GM12878 (cell line): ENCODE data around the gene KCNN3. TPM values are rescaled to one million over a fixed set of nuclear protein-coding genes. Genes with fewer than 3 reads are reported as not detected.

Source experiments
- ATAC-seq: fragments of 200-7000 bp; cut with Tn5 transposase; 3 replicates; pipeline ENCODE4 v1.9.1; 2020; ENCODE audit warnings: mild to moderate bottlenecking, moderate library complexity
- BruUV-seq: library from RNA; stranded (reverse); fragments of 400-500 nt; replicated peaks from 2 replicates; lab custom pipeline; 2021; lab: Mats Ljungman, UMichigan
- CTCF ChIA-PET: fragments of 300-600 bp; sonication (Branson Sonifier 250); formaldehyde crosslinking; extraction: SDS; loops from one replicate; lab custom pipeline; 2021; ENCODE audit warnings: inconsistent platforms; lab: Yijun Ruan, JAX
- POLR2A ChIA-PET: fragments of 350-600 bp; formaldehyde crosslinking; extraction: SDS; loops from one replicate; lab custom pipeline; 2021; ENCODE audit warnings: inconsistent platforms; lab: Charles Lee
- RAD21 ChIA-PET: fragments of 300-600 bp; sonication (Branson Sonifier 250); formaldehyde crosslinking; loops from one replicate; lab custom pipeline; 2023; ENCODE audit warnings: antibody characterized with exemption; ENCODE audit not compliant: unreplicated experiment; lab: Charles Lee
- SMC1A ChIA-PET: fragments of 300-600 bp; sonication (Branson Sonifier 250); formaldehyde crosslinking; loops from one replicate; lab custom pipeline; 2023; ENCODE audit not compliant: unreplicated experiment, uncharacterized antibody; lab: Charles Lee
- DNase-seq: peaks from one replicate; pipeline ENCODE4 v3.0.0-alpha.2; 2011; ENCODE audit warnings: low read depth, low spot score
- FAIRE-seq: peaks from 3 replicates; lab custom pipeline; 2011; peaks lifted over from hg19 to GRCh38; lab: Jason Lieb, UNC
- H2AFZ ChIP-seq: 2 replicates; pipeline ENCODE4 v1.6.0; 2011; ENCODE audit warnings: low read depth, low read length, control low read depth; ENCODE audit not compliant: control insufficient read depth
- H3K27ac ChIP-seq: 2 replicates; pipeline ENCODE4 v1.5.1; 2011; ENCODE audit warnings: control low read depth; ENCODE audit not compliant: control insufficient read depth, insufficient read depth
- H3K27me3 ChIP-seq, 2 experiments: replicated peaks in 1 of 2; 2 replicates each; pipeline versions ENCODE4 v1.6.0 to v1.6.1; 2011; ENCODE audit warnings: low read length in 1 of 2; ENCODE audit not compliant: control insufficient read depth in 2 of 2, insufficient read depth in 2 of 2
- H3K36me3 ChIP-seq, 2 experiments: 2 replicates each; pipeline ENCODE4 v1.5.1; 2011; ENCODE audit warnings: low read length in 1 of 2; ENCODE audit not compliant: control insufficient read depth in 2 of 2, insufficient read depth in 2 of 2
- H3K4me1 ChIP-seq: 2 replicates; pipeline ENCODE4 v1.6.1; 2011; ENCODE audit warnings: mild to moderate bottlenecking, low read length, moderate library complexity, mixed read lengths; ENCODE audit not compliant: control insufficient read depth, insufficient read depth
- H3K4me2 ChIP-seq: 2 replicates; pipeline ENCODE4 v1.6.0; 2011; ENCODE audit warnings: control low read depth; ENCODE audit not compliant: control insufficient read depth, insufficient read depth
- H3K4me3 ChIP-seq: fragments of 200-600 bp; sonication (generic); 2 replicates; pipeline ENCODE4 v1.5.1; 2016
- H3K79me2 ChIP-seq: 2 replicates; pipeline ENCODE4 v1.6.0; 2011; ENCODE audit warnings: low read length; ENCODE audit not compliant: control insufficient read depth, insufficient read depth
- H3K9ac ChIP-seq: 2 replicates; pipeline ENCODE4 v1.8.0; 2011; ENCODE audit warnings: low read length, control low read depth, mixed read lengths; ENCODE audit not compliant: control insufficient read depth, insufficient read depth
- H3K9me3 ChIP-seq: replicated peaks from 3 replicates; pipeline ENCODE4 v1.5.1; 2011; ENCODE audit warnings: mild to moderate bottlenecking, low read length; ENCODE audit not compliant: control insufficient read depth, insufficient read depth
- H4K20me1 ChIP-seq: 2 replicates; pipeline ENCODE4 v1.6.0; 2011; ENCODE audit not compliant: control insufficient read depth, insufficient read depth
- IRF3 ChIP-seq: fragments of 450-650 bp; IDR thresholded peaks from 2 replicates; pipeline ENCODE4 v1.6.1; 2014; ENCODE audit warnings: mild to moderate bottlenecking
- NFXL1 ChIP-seq: fragments of 450-650 bp; IDR thresholded peaks from 2 replicates; pipeline ENCODE4 v1.6.1; 2017; ENCODE audit warnings: antibody characterized with exemption, mild to moderate bottlenecking, borderline replicate concordance
- NKRF ChIP-seq: fragments of 450-650 bp; conservative IDR thresholded peaks from 2 replicates; pipeline ENCODE4 v1.6.1; 2017; ENCODE audit warnings: mild to moderate bottlenecking, moderate library complexity
- POLR2AphosphoS2 ChIP-seq: IDR thresholded peaks from 2 replicates; pipeline ENCODE4 v1.6.1; 2011; ENCODE audit warnings: low read depth, mild to moderate bottlenecking, low read length, improper control_type of control experiment, moderate library complexity
- SMC3 ChIP-seq: IDR thresholded peaks from 2 replicates; pipeline ENCODE4 v1.6.1; 2011; ENCODE audit warnings: low read length, improper control_type of control experiment, borderline replicate concordance
- SREBF1 ChIP-seq: IDR thresholded peaks from 2 replicates; pipeline ENCODE4 v1.6.1; 2012; ENCODE audit warnings: mild to moderate bottlenecking, low read length
- WGBS: methylation state at CpG from one replicate; pipeline ENCODE4 v1.1.6; 2016; ENCODE audit warnings: low lambda C conversion rate; ENCODE audit not compliant: insufficient replicate concordance, insufficient coverage; ENCODE audit errors: missing lambda C conversion rate; 5-methylcytosine and 5-hydroxymethylcytosine counted together
- in situ Hi-C: fragments of 300-500 bp; cut with MboI; formaldehyde crosslinking; loops from 9 replicates; pipeline ENCODE4 v1.14.3; 2018; ENCODE audit warnings: mixed read lengths
- intact Hi-C: fragments of 100-400 bp; cut with micrococcal nuclease; formaldehyde crosslinking; loops from one replicate; pipeline ENCODE4 v1.14.2; 2022; ENCODE audit not compliant: unreplicated experiment
- polyA plus RNA-seq, 11 experiments: library from polyadenylated mRNA; depleted of rRNA in 4 of 11; unstranded in 6 of 11; stranded (reverse) in 5 of 11; fragments of >200 nt; fragmentation: Nextera tagmentation in 4 of 11; fragmentation: Illumina TruSeq in 1 of 11; extraction: Ambion mirVana in 4 of 11; extraction: Trizol in 1 of 11; gene quantifications; 1 replicate in 1 of 11; 2 replicates in 10 of 11; pipeline versions ENCODE4 v1.2.1 to v1.2.3, GENCODE V29; 2011 to 2016; ENCODE audit warnings: inconsistent platforms in 2 of 11, missing spikeins in 2 of 11, low read depth in 1 of 11
- total RNA-seq, 4 experiments: library from RNA; depleted of rRNA in 3 of 4; stranded (reverse); fragments of >200 nt in 3 of 4; fragmentation: Illumina TruSeq in 1 of 4; extraction: Trizol in 1 of 4; gene quantifications; 2 replicates each; pipeline versions ENCODE4 v1.2.1 to v1.2.3, GENCODE V29; 2013 to 2021

KCNN3 gene
- total and polyA plus RNA-seq, 10 of the 15 experiments (the other 5 are each of a cell fraction or from before 2014, with no cell fraction given), result 3.5 to 26.4 (median 14.9) TPM

GRCh38 chr1:154764181-154764580, 105.9 kb downstream of the KCNN3 start:
- ChIA-PET POLR2A (no interaction called here), RAD21 (interaction anchor here (1.0 kb wide), 1 partner anchor 27 kb away, joined by 4 read pairs; no protein-coding TSS in a partner anchor), SMC1A (no interaction called here), CTCF (no interaction called here)
- WGBS, result 95% methylated on average over 1 of the region's 1 CpG
- no peak for TF ChIP-seq POLR2AphosphoS2
- no peak for TF ChIP-seq NKRF
- no peak for TF ChIP-seq SMC3
- TF ChIP-seq SREBF1, result no peak
- no peak for TF ChIP-seq IRF3
- TF ChIP-seq NFXL1, result no peak
- no peak for DNase-seq
- intact Hi-C loops, result no loop called here
- ATAC-seq, result no peak
- H3K4me3 ChIP-seq, result no peak overlapping the region
- no peaks in the 10 kb centered on the region for H3K9me3 ChIP-seq
- no peak overlapping the region for H2AFZ ChIP-seq
- H3K36me3 ChIP-seq, result peaks cover 1 to 12% of the 10 kb centered on the region in 2 experiments; a peak in 3 of 4 replicates
- in situ Hi-C loops, result no loop called here
- H3K27me3 ChIP-seq, result no peaks in the 10 kb centered on the region
- H3K4me1 ChIP-seq, result peaks cover 1% of the 10 kb centered on the region; the same call in 1 of the 2 replicates
- H3K27ac ChIP-seq, result no peak overlapping the region
- H3K4me2 ChIP-seq, result no peak overlapping the region
- H4K20me1 ChIP-seq, result no peaks in the 10 kb centered on the region
- FAIRE-seq, result no peak
- H3K9ac ChIP-seq, result no peak overlapping the region
- BruUV-seq, result no TSS peak
- H3K79me2 ChIP-seq, result no peaks in the 10 kb centered on the region
